T-cell (primary cell): ENCODE data around the gene ECM2. TPM values are rescaled to one million over a fixed set of nuclear protein-coding genes. Genes with fewer than 3 reads are reported as not detected.

ENCODE experiments used
- ATAC-seq, 4 experiments: fragments of 200-7000 bp in 3 of 4; fragments of 150-1000 bp in 1 of 4; cut with Tn5 transposase; replicated peaks in 1 of 4; 1 replicate in 3 of 4; 2 replicates in 1 of 4; pipeline ENCODE4 v1.10.0; 2021; ENCODE audit warnings: moderate library complexity in 3 of 4, mild to moderate bottlenecking in 2 of 4, moderate number of reproducible peaks in 1 of 4
- CTCF ChIA-PET, 2 donors: fragments of 300-600 bp; sonication (Branson Sonifier 250); formaldehyde crosslinking; loops; one replicate each; lab custom pipeline; 2022; ENCODE audit warnings: antibody characterized with exemption in 2 of 2; lab: Charles Lee
- POLR2A ChIA-PET, 2 donors: fragments of 300-600 bp; sonication (Branson Sonifier 250); formaldehyde crosslinking; loops; one replicate each; lab custom pipeline; 2022; ENCODE audit warnings: antibody characterized with exemption in 2 of 2; lab: Charles Lee
- DNase-seq, 35 experiments: peaks; one replicate each; pipeline versions ENCODE4 v3.0.0 to v3.0.0-alpha.2; 2013 to 2023
- H3K27ac ChIP-seq: one replicate; pipeline ENCODE4 v1.5.1; 2013; ENCODE audit warnings: low read length
- H3K27me3 ChIP-seq, 2 experiments: replicated peaks in 1 of 2; 1 replicate in 1 of 2; 2 replicates in 1 of 2; pipeline versions ENCODE4 v1.6.1 to v1.7.0; 2013; ENCODE audit warnings: low read length in 1 of 2, mixed read lengths in 1 of 2; ENCODE audit not compliant: control insufficient read depth in 2 of 2, insufficient read depth in 2 of 2; ENCODE audit errors: extremely low read depth in 1 of 2
- H3K36me3 ChIP-seq, 2 donors: 1 replicate in 1 of 2; 2 replicates in 1 of 2; pipeline versions ENCODE4 v1.6.1 to v1.7.0; 2013; ENCODE audit warnings: low read length in 1 of 2; ENCODE audit not compliant: control insufficient read depth in 2 of 2, insufficient read depth in 1 of 2; ENCODE audit errors: extremely low read depth in 1 of 2
- H3K4me1 ChIP-seq, 2 experiments: 1 replicate in 1 of 2; 2 replicates in 1 of 2; pipeline versions ENCODE4 v1.6.1 to v1.7.0; 2013; ENCODE audit warnings: low read length in 2 of 2, mixed read lengths in 1 of 2; ENCODE audit not compliant: insufficient read depth in 2 of 2, control insufficient read depth in 1 of 2; ENCODE audit errors: extremely low read depth in 1 of 2
- H3K4me3 ChIP-seq, 2 donors: 1 replicate in 1 of 2; 2 replicates in 1 of 2; pipeline versions ENCODE4 v1.5.1 to v1.7.0; 2013; ENCODE audit warnings: mild to moderate bottlenecking in 2 of 2, low read length in 1 of 2, moderate library complexity in 1 of 2; ENCODE audit not compliant: control insufficient read depth in 1 of 2; ENCODE audit errors: extremely low read depth in 1 of 2
- H3K9me3 ChIP-seq: 2 replicates; pipeline ENCODE4 v1.7.0; 2013
- H3K27ac Mint-ChIP-seq, 2 donors: one replicate each; pipeline ENCODE4 v1.8.0; 2020 to 2021; ENCODE audit warnings: mild to moderate bottlenecking in 2 of 2, mixed read lengths in 2 of 2
- H3K27me3 Mint-ChIP-seq, 2 donors: one replicate each; pipeline ENCODE4 v1.8.0; 2021 to 2022; ENCODE audit warnings: mixed read lengths in 2 of 2
- H3K36me3 Mint-ChIP-seq: one replicate; pipeline ENCODE4 v1.8.0; 2021; ENCODE audit warnings: mixed read lengths
- H3K4me1 Mint-ChIP-seq, 3 donors: one replicate each; pipeline ENCODE4 v1.8.0; 2020 to 2022; ENCODE audit warnings: mixed read lengths in 3 of 3, mild to moderate bottlenecking in 1 of 3
- H3K4me3 Mint-ChIP-seq, 3 donors: one replicate each; pipeline ENCODE4 v1.8.0; 2020 to 2022; ENCODE audit warnings: mild to moderate bottlenecking in 3 of 3, mixed read lengths in 3 of 3, moderate library complexity in 3 of 3
- H3K9me3 Mint-ChIP-seq, 3 donors: one replicate each; pipeline ENCODE4 v1.8.0; 2020 to 2022; ENCODE audit warnings: mixed read lengths in 3 of 3
- WGBS: methylation state at CpG from one replicate; pipeline ENCODE4 v1.1.5; 2013; ENCODE audit warnings: missing lambda C conversion rate; ENCODE audit not compliant: insufficient coverage; 5-methylcytosine and 5-hydroxymethylcytosine counted together
- total RNA-seq, 35 experiments: library from RNA in 6 of 35; stranded (reverse) in 6 of 35; fragments of 120-200 nt in 1 of 35; gene quantifications; one replicate each; pipeline versions ENCODE4 v1.2.1 to v1.2.4 and lab custom pipeline; 2013 to 2026

ECM2 gene
- total RNA-seq, 5 donors from 2014 or later (not counting 1 experiment from before 2014, with no cell fraction given): not detected

DNA sequence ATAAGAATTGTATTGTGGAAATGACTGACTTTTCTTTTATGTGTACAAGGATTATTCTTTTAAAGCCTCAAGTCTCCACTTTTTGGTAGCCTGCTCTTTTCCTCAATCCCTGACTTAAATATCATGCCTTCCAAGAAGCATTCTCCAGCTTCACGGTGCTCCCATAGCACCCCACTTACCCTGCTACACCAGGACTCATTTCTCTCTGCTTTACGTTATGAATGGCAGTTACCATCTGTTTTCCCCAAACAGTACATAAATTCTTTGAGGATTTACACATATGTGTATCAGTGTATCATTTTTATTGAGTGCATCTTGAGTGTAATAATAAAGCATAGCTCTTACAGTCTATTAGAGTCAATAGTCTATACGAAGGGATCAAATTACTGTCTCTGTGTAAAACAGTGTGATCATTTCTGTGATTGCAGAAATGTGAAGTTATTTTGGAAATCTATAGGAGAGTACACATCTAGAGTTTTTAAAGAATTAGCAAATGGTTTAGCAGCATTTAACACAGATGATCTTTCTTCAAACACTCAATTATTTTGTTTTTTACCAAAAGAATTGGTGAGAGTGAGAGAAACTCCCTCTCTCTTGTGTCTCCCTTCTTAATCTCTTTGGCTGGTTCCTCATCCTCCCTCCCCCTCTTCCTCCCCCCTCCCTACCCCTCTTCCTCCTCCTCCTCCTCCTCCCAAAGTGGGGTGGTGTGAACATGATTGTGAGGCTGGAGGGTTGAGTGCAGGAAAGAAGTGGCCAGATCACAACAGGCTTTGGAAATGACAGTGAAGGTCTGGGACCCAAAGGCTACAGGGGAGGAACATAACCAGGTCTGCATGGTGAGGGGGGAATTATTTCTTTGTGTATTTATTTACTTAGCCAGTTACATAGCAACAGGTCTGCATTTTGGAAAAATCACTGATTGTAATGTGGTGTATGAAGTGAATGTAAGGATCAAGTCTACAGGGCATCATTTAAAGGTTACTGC is 27.6 kb upstream of the ECM2 start:
- DNase-seq (no peak), ATAC-seq (no peak)
- ChIA-PET POLR2A (no interaction called here), CTCF (no interaction called here)
- peaks cover 5% of the 10 kb centered on the region for H3K36me3 Mint-ChIP-seq
- H3K36me3 ChIP-seq: no peaks in the 10 kb centered on the region
- 100% methylated on average over 1 of the region's 3 CpGs for WGBS
- H3K4me1 ChIP-seq: no peaks in the 10 kb centered on the region
- H3K9me3 ChIP-seq: no peaks in the 10 kb centered on the region
- no peak overlapping the region for H3K4me3 Mint-ChIP-seq
- no peaks in the 10 kb centered on the region for H3K4me1 Mint-ChIP-seq
- H3K27me3 ChIP-seq: no peaks in the 10 kb centered on the region
- no peaks in the 10 kb centered on the region for H3K27me3 Mint-ChIP-seq
- no peak overlapping the region for H3K27ac ChIP-seq
- H3K27ac Mint-ChIP-seq: no peak overlapping the region
- H3K9me3 Mint-ChIP-seq: peaks cover 6 to 11% (median 8%) of the 10 kb centered on the region in 3 donors
- H3K4me3 ChIP-seq: no peak overlapping the region

DNA sequence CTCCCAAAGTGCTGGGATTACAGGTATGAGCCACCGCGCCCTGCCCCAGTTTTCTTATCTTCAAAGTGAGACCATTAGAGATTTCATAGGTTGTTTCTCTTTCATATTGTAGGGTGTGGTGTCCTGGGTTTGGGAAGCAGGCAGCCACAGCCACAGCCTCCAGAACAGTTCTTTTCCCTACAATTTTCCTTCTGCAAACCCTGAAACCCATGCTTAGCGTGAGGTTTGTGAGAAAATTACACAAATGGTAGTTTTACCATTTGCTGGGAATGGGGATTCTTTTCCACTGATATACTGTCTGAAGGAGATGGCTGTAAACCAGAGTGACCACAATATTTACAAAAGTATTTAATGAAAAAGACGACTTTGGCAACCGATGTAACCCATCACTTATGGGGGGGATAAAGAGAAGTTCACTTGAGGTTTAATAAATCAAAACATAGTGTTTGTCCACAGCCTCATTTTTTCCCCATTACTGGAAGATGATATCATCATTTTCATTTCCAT is 26.7 kb upstream of the ECM2 start:
- ChIA-PET POLR2A (no interaction called here), CTCF (no interaction called here)
- no peak overlapping the region for H3K4me3 Mint-ChIP-seq
- H3K4me1 Mint-ChIP-seq: no peaks in the 10 kb centered on the region
- H3K36me3 Mint-ChIP-seq: peaks cover 5% of the 10 kb centered on the region
- no peaks in the 10 kb centered on the region for H3K27me3 Mint-ChIP-seq
- Histone ChIP-seq H3K36me3 (no peaks in the 10 kb centered on the region), H3K4me1 (no peaks in the 10 kb centered on the region), H3K27ac (no peak overlapping the region), H3K4me3 (no peak overlapping the region), H3K9me3 (no peaks in the 10 kb centered on the region), H3K27me3 (no peaks in the 10 kb centered on the region)
- H3K9me3 Mint-ChIP-seq: peaks cover 6 to 11% (median 8%) of the 10 kb centered on the region in 3 donors
- WGBS: no CpG with 5 or more reads among the region's 5 CpGs
- H3K27ac Mint-ChIP-seq: no peak overlapping the region
- DNase-seq: no peak
- no peak for ATAC-seq

DNA sequence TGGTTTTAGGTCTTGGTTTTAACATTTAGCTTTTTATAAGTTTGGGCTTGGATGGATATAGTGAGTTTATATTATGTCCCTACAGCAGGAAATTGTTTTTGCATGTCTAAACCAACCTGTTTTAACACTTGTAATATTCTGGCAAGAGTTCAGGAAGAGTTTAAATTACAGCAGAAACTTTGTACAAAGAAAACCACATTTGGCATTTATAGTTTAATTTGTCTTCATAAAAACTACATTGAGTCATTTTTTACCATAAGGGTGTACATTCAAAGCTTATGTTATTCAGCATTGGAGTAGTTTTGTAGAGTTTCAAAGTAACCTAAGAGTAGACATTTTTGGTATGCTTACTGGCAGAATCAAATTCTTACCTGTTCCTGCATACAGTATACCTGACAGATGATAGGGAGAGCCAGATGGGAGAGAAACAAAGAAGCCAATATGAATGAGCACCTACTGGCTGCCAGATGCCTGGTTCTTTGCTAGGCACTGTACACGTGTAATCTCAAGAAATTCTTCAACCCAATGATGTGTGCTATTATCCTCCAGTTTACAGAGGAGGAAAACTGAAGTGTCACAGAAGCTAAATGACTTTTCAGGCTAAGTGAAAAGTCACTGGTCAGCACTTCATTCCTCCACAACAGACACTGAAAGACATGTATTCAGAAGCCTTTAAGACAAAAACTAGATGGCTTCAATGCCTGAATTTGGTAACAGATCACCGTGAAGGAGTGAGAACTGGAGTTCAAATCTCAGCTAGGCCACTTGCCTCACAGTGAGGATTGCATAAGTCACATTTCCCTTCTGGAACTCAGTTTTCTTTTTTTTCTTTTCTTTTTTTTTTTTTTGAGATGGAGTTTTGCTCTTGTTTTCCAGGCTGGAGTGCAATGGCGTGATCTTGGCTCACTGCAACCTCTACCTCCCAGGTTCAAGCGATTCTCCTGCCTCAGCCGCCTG is 25.9 kb upstream of the ECM2 start:
- H3K4me3 ChIP-seq: no peak overlapping the region
- H3K4me3 Mint-ChIP-seq: no peak overlapping the region
- H3K9me3 Mint-ChIP-seq: peaks cover 4 to 6% (median 5%) of the 10 kb centered on the region in 3 donors
- ATAC-seq (no peak), DNase-seq (no peak)
- H3K27ac ChIP-seq: no peak overlapping the region
- H3K9me3 ChIP-seq: no peaks in the 10 kb centered on the region
- H3K36me3 Mint-ChIP-seq: peaks cover 4% of the 10 kb centered on the region
- no peaks in the 10 kb centered on the region for H3K4me1 ChIP-seq
- H3K4me1 Mint-ChIP-seq: no peaks in the 10 kb centered on the region
- CTCF ChIA-PET: no interaction called here
- H3K27me3 Mint-ChIP-seq: no peaks in the 10 kb centered on the region
- POLR2A ChIA-PET: no interaction called here
- no peak overlapping the region for H3K27ac Mint-ChIP-seq
- H3K27me3 ChIP-seq: no peaks in the 10 kb centered on the region
- no peaks in the 10 kb centered on the region for H3K36me3 ChIP-seq
- 100% methylated on average over 1 of the region's 5 CpGs for WGBS

DNA sequence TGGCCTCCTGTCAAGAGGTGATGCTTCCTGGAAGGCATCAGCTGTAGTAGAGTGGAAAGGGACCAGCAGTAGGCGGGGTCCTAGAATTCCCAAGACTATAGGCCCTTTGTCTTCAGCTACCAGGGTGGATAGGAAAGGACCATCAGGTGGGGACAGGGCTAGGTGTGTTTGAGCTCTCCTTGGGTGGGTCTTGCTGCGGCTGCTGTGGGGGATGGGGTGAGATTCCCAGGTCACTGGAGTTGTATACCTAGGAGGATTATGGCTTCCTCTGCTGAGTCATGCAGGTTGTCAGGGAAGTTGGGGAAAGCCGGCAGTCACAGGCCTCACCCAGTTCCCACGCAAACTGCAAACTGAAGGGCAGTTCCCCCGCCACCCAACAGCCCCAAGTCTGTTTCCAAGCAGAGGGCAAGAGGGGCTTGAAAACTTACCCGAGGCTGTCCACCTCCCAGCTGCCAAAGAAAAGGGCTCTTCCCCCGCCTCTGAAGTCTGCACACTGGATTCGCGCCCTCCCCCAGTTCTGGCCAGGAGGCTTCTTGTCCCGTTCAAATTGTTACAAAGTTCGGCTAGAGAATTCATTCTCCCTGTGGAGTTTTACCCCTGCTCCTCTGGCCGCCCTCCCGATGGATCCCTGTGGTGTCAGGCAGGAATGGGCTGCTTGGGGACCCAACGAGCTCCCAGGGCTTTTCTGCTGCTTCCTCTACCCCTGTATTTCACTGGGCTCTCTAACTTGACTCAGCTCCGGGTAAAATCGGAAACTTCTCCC is 23.0 kb upstream of the ECM2 start:
- Mint-ChIP-seq H3K27me3 (no peaks in the 10 kb centered on the region), H3K36me3 (no peaks in the 10 kb centered on the region), H3K27ac (no peak overlapping the region), H3K4me1 (peaks cover 0 to 7% (median 5%) of the 10 kb centered on the region in 3 donors), H3K9me3 (no peaks in the 10 kb centered on the region), H3K4me3 (no peak overlapping the region)
- Histone ChIP-seq H3K4me3 (no peak overlapping the region), H3K9me3 (no peaks in the 10 kb centered on the region), H3K36me3 (no peaks in the 10 kb centered on the region), H3K27me3 (no peaks in the 10 kb centered on the region), H3K27ac (no peak overlapping the region), H3K4me1 (no peaks in the 10 kb centered on the region)
- DNase-seq: no peak
- WGBS: 93% methylated on average over 11 of the region's 16 CpGs
- POLR2A ChIA-PET: no interaction called here
- ATAC-seq: no peak
- CTCF ChIA-PET: no interaction called here

DNA sequence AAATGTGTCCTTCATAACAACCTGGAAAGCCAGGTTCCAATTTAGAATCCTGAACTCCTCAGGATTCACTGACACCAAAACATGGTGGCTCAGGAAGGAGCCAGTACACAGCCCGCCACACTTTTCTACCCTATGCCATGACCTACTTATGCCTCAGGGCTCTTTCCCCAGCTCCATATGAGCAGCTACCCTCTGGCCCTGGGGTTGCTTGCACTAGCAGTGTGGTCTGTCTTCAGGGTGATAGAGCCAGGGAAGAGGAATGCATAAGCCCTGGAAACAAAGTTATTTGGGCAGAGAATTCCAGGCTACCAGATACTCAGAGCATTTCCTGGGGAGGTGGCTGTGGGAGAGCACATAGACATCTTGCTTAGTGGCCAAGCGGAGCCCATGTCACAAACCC is 15.0 kb upstream of the ECM2 start:
- Mint-ChIP-seq H3K27ac (no peak overlapping the region), H3K27me3 (no peaks in the 10 kb centered on the region), H3K4me3 (no peak overlapping the region), H3K4me1 (peaks cover 0 to 4% (median 2%) of the 10 kb centered on the region in 3 donors), H3K9me3 (no peaks in the 10 kb centered on the region), H3K36me3 (no peaks in the 10 kb centered on the region)
- ATAC-seq (no peak), DNase-seq (no peak)
- Histone ChIP-seq H3K27ac (no peak overlapping the region), H3K36me3 (no peaks in the 10 kb centered on the region), H3K27me3 (no peaks in the 10 kb centered on the region), H3K4me3 (no peak overlapping the region), H3K4me1 (no peaks in the 10 kb centered on the region), H3K9me3 (no peaks in the 10 kb centered on the region)
- 100% methylated on average over 1 of the region's 2 CpGs for WGBS
- ChIA-PET CTCF (no interaction called here), POLR2A (no interaction called here)
